ENCODE data around the gene DENND1B.

DENND1B gene

GRCh38 chr1:197466813-197467212, 308.5 kb downstream of the DENND1B start:
- no peak for DNase-seq (ENCODE audit: low spot score)

- DNase-seq (ENCODE audit: low spot score): peak; percentile 28
Measured at GRCh38 chr1:197465528-197466327, 309.6 kb downstream of the DENND1B start.

GRCh38 chr1:197464044-197464443, 311.2 kb downstream of the DENND1B start:
- no peak for DNase-seq (ENCODE audit: low spot score)

- no peak for DNase-seq (ENCODE audit: low spot score)
Measured at GRCh38 chr1:197463142-197463541, 312.1 kb downstream of the DENND1B start.

- no peak for DNase-seq (ENCODE audit: low spot score)
Measured at GRCh38 chr1:197462539-197462938, 312.7 kb downstream of the DENND1B start.
